SIG-M5 treated with dmso at 0.1 percent for 504 hours (cell line): ENCODE results near the gene VIL1.

Experiments
- DNase-seq: peaks from one replicate; lab custom pipeline; 2025; ENCODE audit not compliant: unreplicated experiment; lab: John Stamatoyannopoulos, UW

VIL1 gene

GRCh38 chr2:218405086-218405745, 13.7 kb upstream of the VIL1 start:
- DNase-seq, result no peak

GRCh38 chr2:218405746-218406208, 13.1 kb upstream of the VIL1 start:
- peak; percentile 66 for DNase-seq

- DNase-seq, result peak; percentile 100
These were observed 12.5 kb upstream of the VIL1 start for GRCh38 chr2:218406209-218406948.

GRCh38 chr2:218406949-218407618, 11.8 kb upstream of the VIL1 start:
- peak; percentile 86 for DNase-seq

- no peak for DNase-seq
These were observed 11.2 kb upstream of the VIL1 start for GRCh38 chr2:218407717-218408116.

- DNase-seq, result no peak
These were observed 604 bp upstream of the VIL1 start for GRCh38 chr2:218418321-218418716.

- no peak for DNase-seq
These were observed 800 bp downstream of the VIL1 start for GRCh38 chr2:218419630-218420216.

- DNase-seq, result no peak
These were observed 2.1 kb downstream of the VIL1 start for GRCh38 chr2:218421027-218421426.

GRCh38 chr2:218422403-218423086, 3.6 kb downstream of the VIL1 start:
- DNase-seq, result no peak

- no peak for DNase-seq
These were observed 4.7 kb downstream of the VIL1 start for GRCh38 chr2:218423584-218423983.

- DNase-seq, result no peak
These were observed 6.6 kb downstream of the VIL1 start for GRCh38 chr2:218425531-218425930.

GRCh38 chr2:218427741-218428140, 8.8 kb downstream of the VIL1 start:
- DNase-seq, result no peak

GRCh38 chr2:218428846-218429558, 10.1 kb downstream of the VIL1 start:
- DNase-seq, result no peak

- no peak for DNase-seq
These were observed 11.2 kb downstream of the VIL1 start for GRCh38 chr2:218429911-218430692.

GRCh38 chr2:218430721-218431120, 11.8 kb downstream of the VIL1 start:
- DNase-seq, result no peak

GRCh38 chr2:218431878-218432277, 13.0 kb downstream of the VIL1 start:
- DNase-seq, result no peak

GRCh38 chr2:218432676-218433365, 13.9 kb downstream of the VIL1 start:
- DNase-seq, result no peak

GRCh38 chr2:218434456-218434855, 15.5 kb downstream of the VIL1 start:
- DNase-seq, result no peak
